DMS53 (cell line): Measurements from ENCODE around the gene DROSHA.
"Not testable (repeated sequence)": the region's sequence is repeated elsewhere in the genome, so short reads cannot be mapped to it uniquely, and the experiment has no call there.

ENCODE experiments used
- DNase-seq: peaks from one replicate; lab custom pipeline; 2025; lab: John Stamatoyannopoulos, UW

DROSHA gene

GRCh38 chr5:31415009-31415923 lies 116.6 kb downstream of the DROSHA start:
- DNase-seq = no peak

DNA sequence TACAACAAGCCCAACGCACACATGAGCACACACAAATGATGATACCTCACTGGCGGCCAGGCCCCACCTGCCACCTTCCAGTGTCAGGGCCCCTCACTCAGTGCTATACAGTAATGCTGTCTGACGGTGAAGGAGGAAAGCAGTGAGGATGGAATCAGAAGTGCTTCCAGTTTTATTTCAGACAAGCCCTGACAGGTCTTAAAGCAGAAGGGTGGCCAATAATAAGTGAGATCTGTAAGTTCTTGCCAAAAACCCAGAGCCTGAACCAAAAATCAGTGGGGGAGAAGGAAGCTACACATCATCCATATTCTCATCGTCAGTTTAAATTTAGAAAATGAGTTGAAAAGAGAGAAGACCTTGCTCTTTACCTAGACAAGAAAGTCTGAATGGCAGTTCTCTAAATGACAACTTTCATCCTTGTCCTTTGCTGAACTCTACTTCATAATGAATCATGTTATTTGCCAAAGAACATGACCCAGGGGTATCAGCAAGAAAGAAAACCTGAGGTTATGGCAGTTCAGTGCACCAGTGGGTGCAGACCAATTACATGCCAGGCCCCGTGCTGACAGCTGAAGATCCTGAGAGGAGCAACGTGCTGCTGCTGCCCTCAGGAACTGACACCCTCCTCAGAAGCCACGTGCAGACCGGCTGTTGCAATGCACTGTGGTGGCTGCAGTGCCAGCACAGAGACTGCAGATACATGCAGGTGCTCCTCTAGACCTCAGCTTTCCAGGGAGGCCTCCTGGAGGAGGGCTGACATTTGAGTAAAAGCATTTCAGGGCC lies 118.7 kb downstream of the DROSHA start:
- DNase-seq = no peak

DNA sequence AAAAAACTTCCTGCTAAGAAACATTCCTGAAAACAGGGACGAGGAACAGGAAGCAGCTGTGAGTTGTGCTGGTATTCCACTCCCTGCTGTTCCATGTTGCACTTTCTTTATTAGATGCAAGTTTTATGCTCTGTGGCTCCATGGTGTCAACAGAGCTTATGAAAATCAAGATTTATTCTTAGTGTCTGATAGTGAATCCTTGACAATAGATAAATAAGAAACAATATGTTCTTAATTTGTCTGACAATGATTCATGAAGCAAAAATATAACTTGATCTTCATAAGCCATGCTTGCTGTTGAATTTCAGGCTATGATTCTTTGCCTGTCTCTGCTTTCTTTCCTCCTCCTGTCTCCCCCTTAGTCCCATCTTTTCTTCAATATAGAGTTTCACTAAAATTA lies 119.6 kb downstream of the DROSHA start:
- no peak for DNase-seq

DNA sequence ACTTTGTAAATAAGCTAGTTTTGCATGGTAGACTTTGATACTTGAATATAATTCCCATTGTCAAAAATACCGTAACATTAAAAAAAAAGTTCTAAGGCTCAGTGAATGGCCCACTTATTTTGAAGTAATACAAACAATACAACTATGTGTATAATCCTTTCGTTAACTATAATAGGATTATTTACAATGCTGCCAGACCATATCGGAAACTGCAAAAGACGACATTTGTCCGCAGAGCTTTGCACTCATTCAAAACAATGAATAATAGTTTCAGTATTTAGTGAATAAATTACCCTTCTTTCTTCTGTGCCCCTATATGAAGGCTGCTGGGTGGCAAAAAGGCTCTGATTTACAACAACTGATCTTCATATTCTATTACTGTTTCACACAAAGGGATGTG lies 121.8 kb downstream of the DROSHA start:
- DNase-seq = no peak

DNA sequence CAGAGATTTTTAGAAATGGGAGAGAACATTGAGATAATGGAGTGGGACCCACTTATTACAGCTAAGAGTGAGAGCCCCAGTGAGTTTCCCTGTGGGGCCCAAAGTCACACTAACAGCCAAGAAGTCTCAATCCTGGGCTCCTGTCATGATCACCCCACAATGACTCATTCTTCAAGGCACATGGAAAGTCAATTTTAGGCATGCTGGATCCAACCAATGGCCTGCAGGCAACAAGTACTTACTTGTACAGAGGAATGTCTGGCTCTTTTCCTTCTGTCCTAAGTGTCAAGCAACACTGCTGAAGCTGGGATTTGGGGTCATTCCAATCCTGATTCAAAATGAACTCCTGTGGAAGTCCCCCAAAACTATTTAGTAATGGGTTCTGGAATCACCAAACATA lies 123.1 kb downstream of the DROSHA start:
- DNase-seq = no peak

DNA sequence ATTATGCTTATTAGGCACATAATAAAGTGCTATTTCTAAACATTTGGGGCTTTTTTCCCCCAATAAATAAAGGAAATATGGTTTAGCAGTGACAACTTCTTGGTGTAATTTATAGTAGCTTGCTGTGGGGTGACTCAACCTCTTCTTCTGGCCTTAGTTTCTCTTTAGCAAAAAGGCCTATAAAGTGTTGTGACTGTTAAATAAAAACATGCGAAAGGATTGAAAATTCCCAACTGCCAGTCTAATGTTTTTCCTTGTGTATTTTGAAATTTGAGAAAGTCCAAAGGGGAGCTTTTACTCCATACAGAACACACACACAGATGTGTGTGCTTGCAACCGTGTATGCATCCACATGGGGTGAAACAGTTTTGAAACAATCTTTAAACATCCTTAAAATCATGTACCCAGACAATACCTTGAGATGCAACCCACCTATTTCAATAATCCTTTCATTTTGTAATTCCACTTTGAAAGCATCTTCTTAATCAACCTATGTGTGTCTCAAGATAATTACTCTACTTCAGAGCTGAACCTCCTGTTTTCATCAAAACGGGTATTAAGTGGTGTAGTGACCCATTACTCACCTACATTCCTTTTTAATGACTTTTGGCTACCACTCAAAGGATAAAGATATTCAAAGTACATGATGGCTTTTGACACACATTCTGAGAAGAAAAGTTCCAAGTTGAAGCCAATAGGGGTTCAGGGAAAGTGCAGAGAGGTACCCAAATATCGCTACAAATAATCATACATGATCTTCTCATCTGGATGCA lies 123.8 kb downstream of the DROSHA start:
- DNase-seq = no peak

DNA sequence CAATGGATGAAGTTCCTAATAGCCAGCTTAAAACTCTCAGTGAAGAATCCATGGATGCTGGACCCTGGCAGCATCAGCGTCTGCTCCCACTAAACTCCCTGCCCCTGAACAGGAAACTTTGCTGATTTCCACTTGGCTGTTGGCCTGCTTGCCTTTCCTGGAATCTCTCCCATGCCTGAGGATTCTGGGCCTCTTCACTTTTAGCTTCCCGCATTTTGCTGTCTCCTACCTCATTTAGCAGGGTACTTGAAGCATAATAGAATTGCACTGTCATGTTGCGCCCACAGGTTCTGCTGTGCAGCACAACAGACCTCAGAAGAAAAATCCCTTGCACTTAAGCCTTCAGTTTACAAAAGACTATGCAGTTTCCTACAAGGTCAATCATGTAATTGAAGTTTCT lies 127.6 kb downstream of the DROSHA start:
- DNase-seq = no peak

DNA sequence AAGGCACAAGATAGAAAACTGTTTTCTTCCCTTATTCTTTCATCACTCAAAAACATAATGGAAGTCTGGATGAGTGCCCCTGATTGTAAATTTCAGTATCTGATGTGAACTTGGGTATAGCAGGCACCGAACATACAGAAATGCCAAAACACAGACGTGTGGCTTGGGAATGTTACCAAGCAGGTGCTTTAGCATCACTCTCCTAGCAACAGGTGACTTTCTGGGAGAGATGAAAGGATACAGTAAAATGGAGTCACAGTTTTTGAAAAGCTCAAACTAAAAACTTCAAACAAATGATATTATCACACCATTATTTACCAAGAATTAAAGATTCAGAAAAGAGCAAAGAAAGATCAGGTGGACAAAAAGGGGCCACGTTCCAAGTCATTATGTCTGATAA lies 130.2 kb downstream of the DROSHA start:
- DNase-seq = no peak

DNA sequence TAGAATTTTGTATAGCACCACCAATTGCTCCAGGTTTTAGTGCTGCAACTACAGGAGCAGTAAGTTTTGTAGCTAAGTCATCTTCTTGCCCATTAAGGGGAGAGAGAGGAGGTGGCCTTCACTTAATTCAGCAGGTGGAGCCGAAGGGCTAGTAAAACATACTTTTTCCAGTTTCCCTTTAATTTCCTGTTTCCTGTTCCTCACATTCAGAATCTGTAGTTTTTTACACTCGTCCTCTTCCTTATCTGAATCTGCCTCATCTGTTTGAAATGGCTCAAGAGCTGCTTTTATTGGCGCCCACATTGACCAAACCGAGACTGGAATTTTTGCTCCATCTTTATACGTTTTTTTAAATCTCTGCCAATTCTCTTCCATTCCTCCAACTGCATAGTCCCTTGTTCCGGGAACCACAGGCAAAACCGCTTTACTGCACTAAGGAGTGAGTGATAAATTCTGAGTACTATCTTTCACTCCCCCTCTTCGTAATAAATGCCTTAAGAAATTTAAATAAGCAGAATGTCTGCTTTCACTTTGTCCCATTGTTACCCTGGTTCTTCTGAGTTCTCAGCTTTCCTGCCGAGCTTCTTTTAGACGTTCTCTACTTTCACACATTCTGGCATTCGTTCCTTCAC lies 133.9 kb downstream of the DROSHA start:
- DNase-seq = no peak

DNA sequence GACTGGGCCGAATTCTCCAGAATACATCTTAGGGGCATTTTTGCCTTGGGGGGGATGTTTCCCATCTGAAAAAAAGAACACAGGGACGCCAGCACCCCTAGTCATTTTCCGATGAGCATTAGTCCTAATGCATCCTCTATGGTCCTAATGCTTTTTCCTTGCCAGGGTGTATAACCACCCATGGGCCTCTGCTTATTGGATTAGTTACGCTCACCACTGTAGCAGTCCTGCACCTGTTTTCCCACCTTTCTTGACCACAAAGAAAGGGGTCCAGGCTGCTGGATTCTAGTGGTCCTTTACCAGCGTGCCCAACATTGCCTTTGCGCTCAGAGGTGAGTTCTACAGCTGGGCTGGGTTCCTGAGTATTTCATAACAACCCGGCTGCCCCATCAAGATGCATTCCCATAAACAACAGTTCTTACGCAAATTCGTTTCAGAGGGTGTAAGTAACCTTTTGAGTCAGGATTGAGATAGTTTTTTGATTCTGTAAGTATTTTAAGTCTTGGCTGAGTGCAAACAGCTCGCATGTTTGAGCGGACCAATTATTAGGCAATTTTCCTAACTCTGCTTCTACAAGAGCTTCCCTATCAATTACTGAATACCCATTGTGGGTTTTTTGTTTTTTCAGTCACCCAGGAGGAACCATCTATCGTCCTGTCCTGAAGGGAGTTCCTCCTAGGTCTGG lies 135.1 kb downstream of the DROSHA start:
- DNase-seq = no peak

DNA sequence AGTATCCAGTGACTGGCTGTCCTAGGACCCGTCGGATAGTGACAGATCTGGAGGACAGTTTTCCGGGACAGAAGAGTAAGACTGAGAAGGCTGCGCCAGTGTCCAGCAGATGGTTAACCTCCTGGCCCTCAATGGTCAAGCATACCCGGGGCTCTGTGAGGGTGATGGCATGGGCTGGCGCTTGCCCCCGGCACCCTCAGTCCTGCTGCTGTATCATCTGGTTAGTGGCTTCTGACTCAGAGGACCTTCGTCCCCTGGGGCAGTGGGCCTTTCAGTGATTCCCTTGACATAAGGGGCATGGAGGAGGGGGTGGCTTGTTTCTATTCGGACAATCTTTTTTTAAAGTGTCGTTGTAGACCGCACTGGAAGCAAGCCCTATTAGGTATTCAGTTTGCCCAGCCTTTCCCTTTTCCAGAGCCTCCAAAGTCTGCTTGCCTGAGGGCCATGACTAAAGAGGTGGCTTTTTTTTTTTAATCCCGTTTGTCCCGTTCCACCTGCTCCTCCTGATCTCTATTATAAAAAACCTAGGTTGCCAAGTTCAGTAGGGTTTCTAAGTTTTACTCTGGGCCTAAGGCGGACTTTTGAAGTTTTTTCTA lies 136.3 kb downstream of the DROSHA start:
- DNase-seq = not testable (repeated sequence)

DNA sequence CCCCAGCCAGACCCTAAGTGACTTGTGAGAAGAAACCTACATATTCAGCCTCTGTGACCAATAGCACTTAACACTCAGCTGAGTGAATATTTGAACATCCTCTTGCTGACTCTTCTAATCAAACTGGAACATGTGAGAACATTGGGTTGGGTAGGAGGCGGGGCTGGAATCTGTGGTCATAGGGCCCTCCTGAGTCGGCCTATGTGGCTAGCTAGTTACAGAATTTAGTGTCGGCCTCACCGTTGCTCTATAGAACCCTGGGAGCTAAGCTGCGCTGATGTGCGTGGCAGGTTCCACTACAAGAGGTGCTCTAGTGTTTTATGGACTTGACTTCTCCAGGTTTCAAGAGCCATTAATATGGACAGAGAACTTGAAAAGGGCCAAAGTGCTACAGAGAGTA lies 138.8 kb downstream of the DROSHA start:
- DNase-seq = peak; percentile 14

DNA sequence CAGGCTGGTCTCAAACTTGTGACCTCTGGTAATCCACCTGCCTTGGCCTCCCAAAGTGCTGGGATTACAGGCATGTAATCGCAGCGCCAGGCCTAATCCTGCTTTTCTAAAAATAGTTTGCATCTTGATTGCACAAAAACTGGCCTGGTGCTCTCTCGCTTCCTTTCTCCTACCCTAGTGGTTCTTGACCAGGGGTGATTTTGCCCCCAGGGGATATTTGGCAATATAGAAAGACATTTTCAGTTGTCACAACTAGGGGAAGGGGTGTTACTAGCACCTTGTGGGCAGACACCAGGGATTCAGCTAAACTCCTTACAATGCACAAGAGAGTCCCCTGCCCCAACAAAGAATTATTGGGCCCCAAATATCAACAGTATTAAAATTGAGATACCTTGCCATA lies 139.8 kb downstream of the DROSHA start:
- no peak for DNase-seq

DNA sequence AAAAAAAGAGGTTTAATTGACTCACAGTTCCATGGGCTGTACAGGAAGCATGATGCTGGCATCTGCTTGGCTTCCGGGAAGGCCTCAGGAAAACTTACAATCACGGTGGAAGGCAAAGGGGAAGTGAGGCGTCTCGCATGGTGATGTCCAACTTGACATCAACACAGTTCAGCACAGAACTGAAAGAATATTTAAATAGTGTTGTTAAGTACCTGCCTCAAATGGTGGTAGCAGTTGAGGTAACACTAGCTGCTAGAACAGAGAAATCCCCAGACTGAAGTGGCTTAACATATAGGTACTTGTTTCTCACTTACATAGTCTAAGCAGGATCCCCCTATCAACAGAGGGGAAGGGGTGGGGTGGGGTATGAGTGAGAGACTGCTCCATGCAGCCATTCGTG lies 141.6 kb downstream of the DROSHA start:
- no peak for DNase-seq

DNA sequence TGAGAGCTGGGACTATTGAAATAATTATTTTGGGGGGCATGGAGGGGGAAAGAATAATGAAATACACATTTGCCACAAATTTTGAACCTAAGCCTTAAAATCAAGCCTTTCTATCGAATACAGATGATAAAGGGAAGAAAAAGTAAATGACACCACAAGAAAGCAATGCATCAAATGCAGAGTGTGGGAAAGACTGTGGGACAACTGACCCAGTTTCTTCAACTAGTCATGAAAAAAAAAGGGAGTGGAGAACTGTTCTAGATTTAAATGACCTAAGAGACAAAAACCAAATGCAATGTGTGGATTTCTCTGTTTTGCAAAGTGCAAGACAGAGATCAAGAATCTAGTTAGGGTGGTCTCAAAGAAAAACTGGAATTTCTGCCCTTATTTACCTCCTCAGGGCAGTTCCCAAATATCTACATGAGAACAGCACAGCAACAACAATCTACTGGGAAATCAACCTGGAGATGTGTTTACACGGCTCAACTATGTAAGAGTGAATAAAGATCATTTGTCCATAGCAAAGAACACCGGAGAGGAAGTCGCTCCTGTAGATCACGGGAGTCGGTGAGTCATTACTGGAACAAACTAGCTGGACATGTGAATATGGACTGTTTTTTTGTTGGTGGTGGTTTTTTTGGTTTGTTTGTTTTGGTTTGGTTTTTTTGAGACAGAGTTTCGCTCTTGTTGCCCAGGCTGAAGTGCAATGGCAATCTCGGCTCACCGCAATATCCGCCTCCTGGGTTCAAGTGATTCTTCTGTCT lies 145.9 kb downstream of the DROSHA start:
- DNase-seq = peak; percentile 11

DNA sequence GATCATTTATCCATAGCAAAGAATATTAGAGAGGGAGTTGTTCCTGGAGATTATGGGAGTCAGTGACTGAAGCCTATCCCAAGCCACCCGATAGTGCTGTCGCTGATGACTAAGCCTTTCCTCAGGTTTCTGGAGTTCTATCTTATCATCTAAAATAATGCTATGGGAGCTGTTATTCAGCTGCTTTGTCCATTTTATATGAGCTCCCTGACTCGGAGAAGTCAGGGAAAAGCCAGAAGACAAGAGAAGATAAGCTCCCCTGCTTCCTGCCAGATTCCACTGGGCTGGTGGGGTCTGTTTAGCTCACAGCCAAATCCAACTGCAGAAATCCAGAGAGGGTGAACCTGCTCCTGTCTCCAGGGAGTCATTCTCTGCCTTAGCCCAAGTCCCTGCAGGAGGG lies 148.2 kb downstream of the DROSHA start:
- DNase-seq = no peak

- no peak for DNase-seq
These were observed 149.6 kb downstream of the DROSHA start for GRCh38 chr5:31382051-31382878.

DNA sequence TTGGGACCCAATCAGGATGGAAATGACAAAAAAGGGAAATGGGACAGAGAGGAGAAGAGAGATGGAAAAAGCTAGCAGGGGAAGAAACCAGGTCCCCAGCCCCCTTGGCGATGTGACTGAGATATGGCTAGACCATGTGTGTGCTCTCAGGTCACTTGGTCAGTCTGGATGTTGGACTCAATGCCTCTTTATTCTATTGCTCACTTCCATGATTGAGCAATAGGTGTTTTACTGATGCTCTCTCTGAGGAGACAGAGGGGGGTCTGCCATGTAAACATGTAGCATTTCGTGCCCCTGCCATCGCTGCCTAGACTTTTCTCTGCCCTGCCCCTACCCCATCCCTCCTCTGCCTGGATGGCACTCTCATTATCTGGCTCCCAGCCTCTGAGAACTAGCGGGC lies 150.6 kb downstream of the DROSHA start:
- DNase-seq = no peak

DNA sequence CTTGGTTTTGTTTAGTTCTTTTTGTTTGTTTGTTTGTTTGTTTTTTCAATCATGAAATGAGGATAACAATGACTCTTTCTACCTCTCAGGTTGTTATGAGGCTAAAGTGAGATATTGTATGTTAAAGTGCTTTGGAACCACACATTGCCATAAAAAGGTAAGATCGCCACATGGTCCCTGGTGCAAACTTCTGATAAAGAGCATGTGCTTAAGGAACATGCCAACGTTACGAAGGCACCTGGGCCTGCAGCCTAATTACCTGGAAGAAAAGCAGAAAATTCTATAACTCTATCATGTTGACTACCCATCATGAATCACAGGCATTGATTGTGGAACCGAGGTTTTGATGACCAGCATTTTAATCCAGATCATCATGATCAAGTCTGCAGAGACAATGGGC lies 151.8 kb downstream of the DROSHA start:
- no peak for DNase-seq
